Subcutaneous abdominal adipose tissue (tissue), 5 donors: Measurements from ENCODE around the gene LY6G5B.
A peak's percentile ranks its signal among the peaks of the same experiment; 100 is the strongest.

ENCODE experiments used
- H3K27ac ChIP-seq: one replicate; pipeline ENCODE4 v1.7.0; 2013; ENCODE audit warnings: low read depth, mild to moderate bottlenecking, inconsistent platforms, low read length, moderate library complexity
- H3K27me3 ChIP-seq, 5 donors: one replicate each; pipeline ENCODE4 v1.7.0; 2013; ENCODE audit warnings: low read length in 5 of 5, inconsistent platforms in 1 of 5; ENCODE audit not compliant: control insufficient read depth in 5 of 5, insufficient read depth in 4 of 5
- H3K36me3 ChIP-seq, 5 donors: one replicate each; pipeline ENCODE4 v1.7.0; 2013; ENCODE audit warnings: low read length in 5 of 5; ENCODE audit not compliant: control insufficient read depth in 5 of 5, insufficient read depth in 5 of 5
- H3K4me1 ChIP-seq, 5 donors: one replicate each; pipeline ENCODE4 v1.7.0; 2013; ENCODE audit warnings: low read length in 5 of 5, mild to moderate bottlenecking in 3 of 5, moderate library complexity in 1 of 5; ENCODE audit not compliant: control insufficient read depth in 5 of 5, insufficient read depth in 5 of 5
- H3K4me3 ChIP-seq, 5 donors: one replicate each; pipeline ENCODE4 v1.7.0; 2013; ENCODE audit warnings: low read length in 5 of 5, low read depth in 1 of 5
- H3K9ac ChIP-seq, 5 donors: one replicate each; pipeline ENCODE4 v1.7.0; 2013; ENCODE audit warnings: low read length in 5 of 5, mild to moderate bottlenecking in 4 of 5, moderate library complexity in 3 of 5
- H3K9me3 ChIP-seq, 5 donors: one replicate each; pipeline ENCODE4 v1.7.0; 2013; ENCODE audit warnings: low read length in 5 of 5; ENCODE audit not compliant: control insufficient read depth in 5 of 5
- donor health status: healthy.
- donor health status: healthy.
- donor health status: healthy.
- donor health status: healthy.
- donor health status: healthy.

LY6G5B gene

GRCh38 chr6:31639449-31639861 lies 30.3 kb upstream of the LY6G5B start:
- H3K4me1 ChIP-seq = peaks cover 1 to 11% (median 8%) of the 10 kb centered on the region in 5 donors
- H3K27me3 ChIP-seq = no peaks in the 10 kb centered on the region
- no peaks in the 10 kb centered on the region for H3K9me3 ChIP-seq
- no peak overlapping the region for H3K9ac ChIP-seq
- no peak overlapping the region for H3K4me3 ChIP-seq
- peaks cover 12 to 95% (median 92%) of the 10 kb centered on the region in 5 donors for H3K36me3 ChIP-seq
- H3K27ac ChIP-seq = no peak overlapping the region

- Histone ChIP-seq H3K4me3 (no peak overlapping the region), H3K36me3 (peaks cover 14 to 95% (median 92%) of the 10 kb centered on the region in 5 donors), H3K9ac (no peak overlapping the region), H3K27me3 (no peaks in the 10 kb centered on the region), H3K27ac (no peak overlapping the region), H3K4me1 (no peaks in the 10 kb centered on the region), H3K9me3 (no peaks in the 10 kb centered on the region)
These were observed 29.2 kb upstream of the LY6G5B start for GRCh38 chr6:31640612-31641011.

GRCh38 chr6:31641370-31641769 lies 28.4 kb upstream of the LY6G5B start:
- H3K27ac ChIP-seq = no peak overlapping the region
- no peak overlapping the region for H3K9ac ChIP-seq
- no peak overlapping the region for H3K4me3 ChIP-seq
- H3K36me3 ChIP-seq = peaks cover 15 to 95% (median 92%) of the 10 kb centered on the region in 5 donors
- H3K27me3 ChIP-seq = no peaks in the 10 kb centered on the region
- no peaks in the 10 kb centered on the region for H3K4me1 ChIP-seq
- no peaks in the 10 kb centered on the region for H3K9me3 ChIP-seq

- H3K9ac ChIP-seq = no peak overlapping the region
- no peaks in the 10 kb centered on the region for H3K27me3 ChIP-seq
- H3K36me3 ChIP-seq = peaks cover 14 to 94% (median 91%) of the 10 kb centered on the region in 5 donors
- H3K4me1 ChIP-seq = no peaks in the 10 kb centered on the region
- no peak overlapping the region for H3K4me3 ChIP-seq
- no peak overlapping the region for H3K27ac ChIP-seq
- no peaks in the 10 kb centered on the region for H3K9me3 ChIP-seq
These were observed 26.8 kb upstream of the LY6G5B start for GRCh38 chr6:31642798-31643570.

GRCh38 chr6:31643818-31644454 lies 25.8 kb upstream of the LY6G5B start:
- Histone ChIP-seq H3K4me3 (no peak overlapping the region), H3K27ac (no peak overlapping the region), H3K4me1 (no peaks in the 10 kb centered on the region), H3K27me3 (no peaks in the 10 kb centered on the region), H3K9me3 (no peaks in the 10 kb centered on the region), H3K9ac (no peak overlapping the region), H3K36me3 (peaks cover 11 to 97% (median 93%) of the 10 kb centered on the region in 5 donors)

- H3K4me3 ChIP-seq = no peak overlapping the region
- no peaks in the 10 kb centered on the region for H3K4me1 ChIP-seq
- H3K9me3 ChIP-seq = no peaks in the 10 kb centered on the region
- H3K27me3 ChIP-seq = no peaks in the 10 kb centered on the region
- peaks cover 6 to 91% (median 87%) of the 10 kb centered on the region in 5 donors for H3K36me3 ChIP-seq
- H3K27ac ChIP-seq = no peak overlapping the region
- no peak overlapping the region for H3K9ac ChIP-seq
These were observed 24.5 kb upstream of the LY6G5B start for GRCh38 chr6:31645325-31645724.

GRCh38 chr6:31651602-31652191 lies 18.1 kb upstream of the LY6G5B start:
- H3K9me3 ChIP-seq = no peaks in the 10 kb centered on the region
- H3K27me3 ChIP-seq = no peaks in the 10 kb centered on the region
- H3K9ac ChIP-seq = peak overlapping the region; percentile 12 to 96 (median 93)
- peaks cover 0 to 30% (median 20%) of the 10 kb centered on the region in 5 donors for H3K4me1 ChIP-seq
- peak overlapping the region; percentile 85 to 94 (median 91) for H3K4me3 ChIP-seq
- peaks cover 0 to 53% (median 35%) of the 10 kb centered on the region in 5 donors for H3K36me3 ChIP-seq
- H3K27ac ChIP-seq = peak overlapping the region; percentile 98

GRCh38 chr6:31652925-31653724 lies 16.7 kb upstream of the LY6G5B start:
- H3K4me3 ChIP-seq = peak overlapping the region; percentile 85 to 92 (median 89)
- peak overlapping the region; percentile 12 to 96 (median 93) for H3K9ac ChIP-seq
- H3K9me3 ChIP-seq = no peaks in the 10 kb centered on the region
- H3K27ac ChIP-seq = peak overlapping the region; percentile 98
- peaks cover 0 to 51% (median 30%) of the 10 kb centered on the region in 5 donors for H3K36me3 ChIP-seq
- H3K4me1 ChIP-seq = peaks cover 0 to 35% (median 27%) of the 10 kb centered on the region in 5 donors
- no peaks in the 10 kb centered on the region for H3K27me3 ChIP-seq

GRCh38 chr6:31654574-31655348 lies 15.0 kb upstream of the LY6G5B start:
- Histone ChIP-seq H3K27me3 (no peaks in the 10 kb centered on the region), H3K9ac (no peak overlapping the region), H3K4me3 (no peak overlapping the region), H3K27ac (no peak overlapping the region), H3K9me3 (no peaks in the 10 kb centered on the region), H3K4me1 (peaks cover 7 to 52% (median 43%) of the 10 kb centered on the region in 5 donors), H3K36me3 (peaks cover 0 to 39% (median 16%) of the 10 kb centered on the region in 5 donors)
